Germinal center (tissue), 1 donor: ENCODE data around the gene BBLN.
A peak's percentile ranks its signal among the peaks of the same experiment; 100 is the strongest.
"Not testable (repeated sequence)": the region's sequence is repeated elsewhere in the genome, so short reads cannot be mapped to it uniquely, and the experiment has no call there.

Experiments used
- DNase-seq: peaks from one replicate; pipeline ENCODE4 v3.0.0; 2012; ENCODE audit warnings: mixed read lengths, low spot score

Gene BBLN

GRCh38 chr9:128124873-128125579 lies 35.0 kb upstream of the BBLN start:
- no peak for DNase-seq

GRCh38 chr9:128125580-128126354 lies 34.3 kb upstream of the BBLN start:
- no peak for DNase-seq

DNA sequence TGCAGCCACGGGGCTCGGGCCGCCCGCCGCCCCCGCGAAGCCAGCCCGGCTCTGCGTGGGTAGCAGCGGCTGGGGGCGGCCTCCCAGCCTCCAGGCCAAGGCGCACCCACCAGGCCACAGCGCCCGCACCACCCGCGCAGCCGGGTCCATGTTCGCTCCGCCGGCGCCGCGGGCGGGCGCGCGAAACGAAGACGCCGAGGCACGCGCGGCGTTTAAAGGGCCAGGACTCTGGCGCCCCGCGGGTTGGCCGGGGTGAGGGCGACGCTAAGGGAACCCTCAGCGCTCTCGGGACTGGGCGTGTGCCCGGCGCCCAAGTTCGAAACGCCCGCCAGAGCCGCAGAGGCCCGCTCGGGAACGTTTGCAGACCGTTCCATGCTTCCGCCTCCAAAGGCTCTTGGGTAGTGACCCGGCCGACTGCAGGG lies 32.5 kb upstream of the BBLN start, which contains the start of gene PTGES2:
TSS of gene PTGES2 (minus strand) at position 162 of the 422 bp plus-strand sequence. CDS start at position 150, 12 bp downstream.
- peak; percentile 75 for DNase-seq

DNA sequence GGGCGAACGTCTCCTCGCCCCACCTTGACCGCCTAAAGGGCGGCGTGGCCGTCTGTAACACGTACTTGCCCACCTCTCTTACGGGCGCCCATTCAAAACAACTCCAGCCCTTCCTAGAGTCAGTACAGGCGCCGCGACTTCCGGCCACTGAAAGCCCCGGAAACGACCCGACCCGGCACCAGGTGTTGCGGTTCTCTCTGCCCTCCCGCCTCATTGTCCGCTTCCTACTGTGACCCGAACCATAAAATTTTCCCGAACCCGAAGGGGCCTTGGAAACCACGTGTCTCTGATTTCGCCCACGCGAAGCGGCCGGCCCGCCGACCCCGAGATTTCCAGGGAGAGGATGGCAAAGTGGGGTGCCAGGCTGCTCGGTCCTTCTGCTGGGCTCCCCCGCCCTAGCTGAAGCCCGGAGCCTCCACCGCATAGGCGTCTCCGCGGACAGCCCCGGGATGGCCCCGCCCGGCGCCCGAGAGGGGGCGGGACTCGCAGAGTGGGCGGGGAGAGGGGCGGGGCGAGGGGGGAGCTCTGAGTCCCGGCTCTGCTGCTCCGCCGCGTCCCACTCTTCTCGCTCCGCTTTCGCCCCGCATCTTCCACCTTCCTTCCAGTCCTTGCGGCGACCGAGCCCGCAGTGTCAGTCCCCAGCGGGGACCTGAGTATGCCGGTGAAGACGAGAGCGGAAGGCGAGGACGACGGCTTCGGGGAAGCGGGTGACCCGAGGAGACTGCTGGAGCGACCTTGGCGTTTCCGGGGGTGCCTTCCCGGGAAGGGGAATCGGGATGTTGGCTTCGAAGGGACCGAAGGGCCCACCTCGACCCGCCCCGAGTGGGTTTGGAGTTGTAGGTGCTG lies 31.9 kb upstream of the BBLN start:
- DNase-seq: peak; percentile 87

DNA sequence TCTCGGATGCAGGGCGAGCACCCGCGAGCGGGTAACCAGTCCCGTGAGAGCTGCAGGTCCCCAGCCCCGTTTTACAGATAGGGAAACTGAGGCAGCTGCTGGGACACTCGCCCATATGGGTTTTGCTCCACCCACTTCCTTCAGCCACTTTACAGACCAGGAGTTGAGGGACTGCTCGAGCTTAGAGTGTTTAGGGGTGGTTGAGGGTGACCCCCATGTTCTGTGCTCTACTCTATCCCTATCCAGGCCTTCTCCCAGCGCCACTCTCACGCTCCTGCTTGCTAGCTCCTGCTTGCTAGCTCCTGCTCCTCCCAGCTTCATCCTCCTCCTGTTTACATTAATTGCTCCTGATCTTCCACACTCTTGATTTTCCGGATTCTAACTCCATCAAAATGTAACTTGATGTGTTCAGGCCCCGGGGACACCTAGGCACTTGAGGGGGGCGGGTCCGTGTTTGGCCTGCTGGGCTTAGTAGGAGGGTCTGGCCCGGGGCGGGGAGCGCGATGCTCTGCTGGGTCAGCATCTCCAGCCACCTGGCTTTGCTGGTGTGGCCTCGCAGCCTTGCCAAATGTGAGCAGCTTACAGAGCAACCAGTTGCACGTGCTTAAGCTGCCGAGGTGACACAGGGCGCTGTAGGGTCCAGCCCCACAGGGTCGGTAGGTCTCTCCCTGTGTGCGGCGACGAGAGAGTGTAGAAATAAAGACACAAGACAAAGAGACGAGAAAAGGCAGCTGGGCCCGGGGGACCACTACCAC lies 31.1 kb upstream of the BBLN start:
- no peak for DNase-seq

DNA sequence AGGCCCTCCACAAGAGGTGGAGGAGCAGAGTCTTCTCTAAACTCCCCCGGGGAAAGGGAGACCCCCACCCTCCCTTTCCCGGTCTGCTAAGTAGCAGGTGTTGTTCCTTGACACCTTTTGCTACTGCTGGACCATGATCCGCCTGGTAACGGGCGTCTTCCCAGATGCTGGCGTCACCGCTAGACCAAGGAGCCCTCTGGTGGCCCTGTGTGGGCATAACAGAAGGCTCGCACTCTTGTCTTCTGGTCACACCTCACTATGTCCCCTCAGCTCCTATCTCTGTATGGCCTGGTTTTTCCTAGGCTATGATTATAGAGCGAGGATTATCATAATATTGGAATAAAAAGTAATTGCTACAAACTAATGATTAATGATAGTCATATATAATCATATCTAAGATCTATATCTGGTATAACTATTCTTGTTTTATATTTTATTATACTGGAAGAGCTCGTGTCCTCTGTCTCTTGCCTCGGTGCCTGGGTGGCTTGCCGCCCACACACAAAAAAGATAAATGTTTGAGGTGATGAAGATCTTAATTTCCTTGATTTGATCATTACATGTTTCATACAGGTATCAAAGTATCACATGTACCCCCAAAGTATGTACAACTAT lies 30.0 kb upstream of the BBLN start:
- DNase-seq: not testable (repeated sequence)

DNA sequence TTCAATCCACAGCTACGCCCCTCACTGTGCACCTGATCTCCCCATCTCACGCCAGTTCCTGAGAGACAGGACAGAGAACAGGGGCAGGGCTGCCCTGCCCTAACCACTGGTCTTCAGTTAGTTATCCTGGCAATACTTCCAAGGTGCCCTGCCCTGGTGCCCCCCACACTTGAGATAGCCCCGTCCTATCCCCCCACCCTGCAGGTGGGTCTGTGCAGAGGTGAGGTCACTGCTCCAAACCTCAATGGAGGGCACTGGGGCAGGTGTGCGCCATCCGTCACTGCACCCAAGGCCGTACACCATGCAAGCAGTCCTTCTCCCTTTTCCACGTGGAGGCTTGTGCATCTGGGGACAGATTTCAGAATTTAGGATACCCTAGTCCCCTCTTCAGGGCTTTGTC lies 29.4 kb upstream of the BBLN start:
- not testable (repeated sequence) for DNase-seq

DNA sequence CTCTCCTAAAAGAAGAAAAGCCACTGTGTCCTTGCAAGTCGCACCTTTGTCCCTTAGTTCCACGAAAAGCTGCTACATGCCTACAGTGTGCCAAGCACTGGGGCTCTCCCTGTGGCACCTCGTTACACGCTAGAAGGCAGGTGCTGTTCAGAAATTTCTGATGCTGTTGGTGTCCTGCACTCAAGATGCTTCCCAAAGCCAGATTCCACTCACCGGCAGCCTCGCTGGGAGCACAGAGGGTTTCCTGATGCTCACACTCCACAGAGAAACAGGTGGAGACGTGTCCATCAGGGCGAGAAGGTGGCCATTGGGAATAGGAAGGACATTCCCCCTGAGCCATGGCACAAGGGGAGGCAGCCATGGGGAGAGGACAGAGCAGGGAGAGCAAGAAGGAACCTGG lies 28.7 kb upstream of the BBLN start:
- DNase-seq: not testable (repeated sequence)

- not testable (repeated sequence) for DNase-seq
Measured at GRCh38 chr9:128132139-128132538, 27.9 kb upstream of the BBLN start.

DNA sequence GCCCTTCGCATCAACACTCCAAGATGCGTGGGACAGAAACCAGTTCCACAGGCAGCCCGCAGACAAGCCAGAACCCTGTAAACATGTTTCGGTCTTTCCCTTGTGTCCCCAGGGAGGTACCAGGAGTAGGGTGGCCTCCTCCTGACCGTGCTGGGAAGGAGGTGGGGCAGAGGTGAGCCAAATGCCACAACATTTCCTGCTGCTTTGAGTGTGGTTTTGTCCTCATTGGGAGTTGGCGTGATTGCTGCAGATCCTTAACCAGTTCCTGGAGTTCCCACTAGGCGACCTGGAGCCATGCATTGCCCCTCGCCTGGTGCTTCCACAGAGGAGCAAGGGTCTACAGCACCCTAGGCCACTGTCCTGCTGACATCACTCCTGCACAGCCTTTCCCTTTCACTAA lies 24.5 kb upstream of the BBLN start:
- not testable (repeated sequence) for DNase-seq

DNA sequence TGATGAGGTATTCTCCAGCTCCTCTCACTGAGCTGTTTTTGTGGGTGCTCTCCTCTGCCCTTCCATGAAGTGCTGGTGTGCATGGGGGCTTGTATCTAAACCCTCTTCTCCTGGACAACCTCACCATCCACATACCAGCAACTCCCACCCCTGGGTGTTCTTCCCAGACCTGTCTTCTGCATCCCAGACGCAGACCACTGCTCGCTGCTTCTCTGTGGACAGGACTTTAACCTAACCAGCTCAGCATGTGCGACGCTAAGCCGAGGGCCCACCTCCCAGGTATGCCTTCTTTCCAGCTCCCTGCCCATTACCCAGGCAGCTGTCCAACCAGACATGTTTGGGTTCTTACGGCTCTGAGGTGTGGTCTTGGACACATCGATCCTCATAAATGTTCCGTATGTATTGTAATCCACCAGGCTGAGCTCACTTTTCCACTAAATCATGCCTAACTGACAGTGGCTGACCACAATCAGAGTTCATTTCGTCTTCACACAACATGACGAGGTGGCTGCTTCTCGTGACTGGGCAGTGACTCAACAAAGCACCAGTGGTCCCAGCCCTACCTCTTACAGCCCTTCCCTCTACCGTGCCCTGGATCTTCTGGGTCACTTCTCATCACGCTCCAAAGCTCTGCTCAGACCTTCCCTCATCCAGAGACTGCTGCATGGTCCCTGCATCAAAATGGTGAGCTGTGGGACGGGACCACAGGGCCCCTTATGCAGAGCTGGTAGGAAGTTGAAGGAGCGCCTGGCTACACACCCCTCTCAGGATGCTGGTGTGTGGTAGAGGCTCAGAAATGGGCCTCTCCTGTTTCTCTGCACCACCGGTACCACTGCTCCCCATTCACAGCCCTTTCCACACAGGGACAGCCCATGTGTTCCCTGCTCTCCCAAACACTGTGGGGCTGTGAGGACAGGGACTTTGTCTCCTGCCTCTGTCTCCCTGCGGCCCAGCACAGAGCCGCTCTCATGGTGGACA lies 23.0 kb upstream of the BBLN start:
- DNase-seq: no peak

DNA sequence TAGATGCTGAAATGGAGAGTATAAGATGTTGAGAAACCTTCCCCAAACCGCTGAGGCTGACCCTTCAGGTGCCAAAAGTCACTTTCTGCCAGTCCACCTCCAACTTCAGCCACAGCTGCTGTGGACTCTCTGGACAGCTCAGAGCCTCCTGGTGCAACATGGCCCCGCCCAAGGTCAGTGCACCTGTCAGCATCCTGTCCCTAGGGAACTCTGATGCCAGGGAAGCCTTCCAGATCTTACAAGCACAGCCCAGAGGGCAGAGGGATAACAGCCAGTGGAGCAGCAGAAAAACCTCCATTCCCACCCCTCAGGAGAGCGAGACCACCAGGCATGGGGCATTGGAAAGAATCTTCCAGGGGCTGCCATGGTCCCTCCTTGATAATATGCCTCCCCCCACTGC lies 22.1 kb upstream of the BBLN start:
- no peak for DNase-seq

DNA sequence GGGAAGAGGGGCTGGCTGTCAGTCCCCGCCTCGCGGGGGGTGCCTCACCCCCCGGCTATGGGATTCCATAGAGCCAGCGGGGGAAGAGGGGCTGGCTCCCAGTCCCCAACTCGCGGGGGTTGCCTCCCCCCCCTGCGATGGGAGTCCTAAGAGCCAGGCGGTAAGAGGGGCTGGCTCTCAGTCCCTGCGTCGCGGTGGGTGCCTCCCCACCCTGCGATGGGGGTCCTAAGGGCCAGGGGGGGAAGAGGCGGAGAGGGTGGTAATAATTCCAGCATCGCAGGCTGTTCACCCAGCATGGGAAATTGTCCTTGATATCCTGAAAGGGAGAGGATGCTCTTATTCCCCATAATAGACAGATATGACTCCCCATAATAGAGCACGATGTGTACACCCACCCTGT lies 20.4 kb upstream of the BBLN start:
- no peak for DNase-seq

DNA sequence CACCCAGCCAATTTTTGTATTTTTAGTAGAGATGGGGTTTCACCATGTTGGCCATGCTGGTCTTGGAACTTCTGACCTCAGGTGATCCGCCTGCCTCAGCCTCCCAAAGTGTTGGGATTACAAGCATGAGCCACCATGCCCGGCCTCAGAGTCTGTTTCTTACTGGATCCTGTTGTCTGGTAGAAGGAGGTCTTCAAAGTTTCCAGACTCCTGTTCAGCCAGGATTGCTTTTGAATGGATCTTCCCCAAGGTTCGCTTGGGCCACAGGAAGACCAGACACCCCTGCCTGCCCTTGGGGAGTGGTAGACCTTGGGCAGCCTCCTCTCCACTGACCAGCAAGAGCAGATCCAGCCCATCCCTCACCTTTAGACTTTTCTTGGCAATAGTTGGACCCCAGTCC lies 18.5 kb upstream of the BBLN start:
- DNase-seq: no peak

DNA sequence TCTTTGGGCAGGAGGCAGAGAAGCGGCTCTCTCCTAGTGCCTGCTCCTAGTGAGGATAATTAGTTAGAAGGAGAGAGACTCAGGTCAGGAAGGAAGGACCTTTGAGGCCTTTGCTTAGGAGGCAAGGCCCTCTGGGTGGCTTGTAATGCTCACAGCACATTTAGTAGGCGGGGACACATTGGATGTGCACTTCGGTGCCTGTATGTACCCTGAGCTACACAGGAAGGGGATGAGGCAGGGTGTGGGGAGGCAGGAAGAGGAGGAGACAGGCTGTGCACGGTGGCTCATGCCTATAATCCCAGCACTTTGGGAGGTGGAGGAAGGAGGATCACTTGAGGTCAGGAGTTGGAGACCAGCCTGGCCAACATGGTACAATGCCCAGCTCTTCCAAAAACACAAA lies 18.0 kb upstream of the BBLN start:
- no peak for DNase-seq

DNA sequence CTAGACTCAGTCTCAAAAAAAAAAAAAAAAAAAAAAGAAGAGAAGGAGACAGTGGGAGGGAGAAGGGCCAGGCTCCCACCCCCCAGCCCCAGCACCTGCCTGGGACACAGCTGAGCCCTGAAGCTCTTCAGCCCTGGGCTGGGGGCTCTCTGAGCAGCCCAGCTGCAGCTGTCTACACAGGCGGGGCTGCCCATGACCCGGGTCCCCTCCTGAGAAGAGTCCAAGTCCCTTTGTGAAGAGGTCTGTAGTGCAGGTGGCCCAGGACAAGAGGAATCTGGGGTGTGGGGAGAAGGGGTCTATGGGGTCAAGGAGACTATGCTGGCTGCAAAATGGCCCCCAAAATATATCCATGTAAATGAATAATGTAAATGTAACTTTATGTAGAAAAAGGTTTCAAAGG lies 17.5 kb upstream of the BBLN start:
- no peak for DNase-seq

DNA sequence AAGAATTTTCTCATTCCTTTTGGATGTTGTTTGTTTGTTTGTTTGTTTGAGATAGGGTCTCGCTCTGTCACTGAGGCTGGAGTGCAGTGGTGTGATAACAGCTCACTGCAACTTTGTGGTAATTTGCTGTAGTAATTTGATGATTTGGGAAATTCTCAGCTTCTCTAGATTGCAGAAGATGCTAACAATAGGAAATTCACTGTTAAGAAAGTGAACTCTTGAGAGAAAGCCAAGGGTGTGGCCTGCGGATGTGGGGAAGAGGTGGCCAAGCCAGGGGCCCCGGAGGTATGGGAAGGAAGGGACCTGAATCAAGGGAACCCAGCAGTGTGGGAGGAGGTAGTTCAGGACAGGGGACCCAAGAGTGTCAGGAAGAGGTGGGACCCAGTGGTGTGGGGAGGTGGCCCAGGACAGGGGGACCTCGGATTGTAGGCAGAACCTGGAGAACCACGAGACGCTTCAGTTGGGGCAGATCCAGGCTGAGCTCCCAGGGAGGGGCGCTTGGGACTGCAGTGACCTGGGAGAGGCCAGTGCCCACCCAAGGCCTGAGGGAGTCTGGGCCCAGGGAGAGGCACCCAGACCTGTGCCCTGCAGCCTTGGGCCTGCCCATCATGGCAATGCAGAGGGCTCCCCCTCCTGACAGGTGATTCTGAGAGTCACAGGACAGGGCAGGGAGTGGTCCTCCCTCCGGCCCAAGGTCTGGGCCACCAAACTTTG lies 16.4 kb upstream of the BBLN start:
- DNase-seq: no peak

DNA sequence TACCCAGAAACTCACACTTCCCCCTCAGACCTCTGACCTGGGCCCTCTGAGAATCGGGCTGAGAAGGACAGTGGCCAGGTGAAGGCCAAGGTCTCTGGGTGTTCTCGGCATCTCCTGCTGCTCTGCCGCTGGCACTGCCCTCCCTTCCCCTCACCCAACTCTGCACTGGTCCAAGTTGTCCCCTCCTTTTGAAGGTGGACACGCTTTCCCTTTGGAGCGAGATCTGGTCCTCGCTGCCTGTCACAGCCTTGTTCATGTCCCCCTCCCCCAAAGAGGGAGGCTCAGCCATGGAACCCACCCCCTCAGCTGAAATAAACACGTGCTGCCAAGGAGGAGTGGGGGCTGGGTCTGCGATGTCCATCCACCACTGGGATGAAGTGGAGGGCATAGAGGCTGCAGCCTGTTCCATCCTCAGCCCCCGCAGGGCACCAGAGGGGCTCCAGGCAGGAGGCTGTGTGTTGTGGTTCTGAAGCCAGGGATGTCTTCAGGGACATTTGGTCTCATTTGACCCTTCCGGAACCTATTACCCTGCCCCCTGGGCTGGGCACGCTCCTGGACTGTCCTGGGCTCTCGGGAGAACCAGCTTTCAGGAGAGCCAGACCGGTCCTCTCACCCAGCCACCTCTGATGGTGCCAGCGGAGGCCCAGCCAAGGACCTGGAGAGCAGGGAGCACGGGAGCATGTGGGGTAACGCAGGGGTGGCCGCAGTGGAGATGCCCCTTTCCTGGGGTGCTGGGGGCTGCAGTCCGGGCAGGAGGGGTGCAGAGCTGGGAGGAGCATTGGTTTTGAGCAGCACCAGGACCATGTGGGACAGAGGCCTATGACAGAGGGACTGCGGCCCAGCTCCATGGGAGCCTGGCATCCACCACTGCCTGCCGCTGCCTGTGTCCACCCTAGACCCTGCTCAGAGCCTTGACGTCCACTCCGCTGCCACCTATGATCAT lies 15.6 kb upstream of the BBLN start:
- no peak for DNase-seq
